Activated T-helper 1 cell treated with anti-CD3 and anti-CD28 coated beads, Interleukin-12 subunit alpha, Interleukin-12 subunit beta, Interleukin-2, Interleukin-4 antibody, amounts not matched to agents 30 ng/mL and 10 ng/mL and 1 ng/mL, durations not matched to agents 14 hours and 24 hours and 36 hours (primary cell): Measurements from ENCODE around the gene NLRP8. TPM values are rescaled to one million over a fixed set of nuclear protein-coding genes. Genes with fewer than 3 reads are reported as not detected.
"Not testable (repeated sequence)": the region's sequence is repeated elsewhere in the genome, so short reads cannot be mapped to it uniquely, and the experiment has no call there.

ENCODE experiments used
- DNase-seq: peaks from one replicate; pipeline ENCODE4 v3.0.0; 2021; ENCODE audit warnings: low spot score
- H3K27ac Mint-ChIP-seq: one replicate; pipeline ENCODE4 v1.8.0; 2021; ENCODE audit warnings: mild to moderate bottlenecking, mixed read lengths
- H3K27me3 Mint-ChIP-seq: one replicate; pipeline ENCODE4 v1.8.0; 2022; ENCODE audit warnings: mild to moderate bottlenecking, moderate library complexity, mixed read lengths; ENCODE audit not compliant: insufficient read depth
- H3K36me3 Mint-ChIP-seq: one replicate; pipeline ENCODE4 v1.8.0; 2021; ENCODE audit warnings: low read depth, mixed read lengths
- H3K4me1 Mint-ChIP-seq: one replicate; pipeline ENCODE4 v1.8.0; 2021; ENCODE audit warnings: low read depth, mixed read lengths
- H3K4me3 Mint-ChIP-seq: one replicate; pipeline ENCODE4 v1.8.0; 2021; ENCODE audit warnings: mild to moderate bottlenecking, moderate library complexity, mixed read lengths
- H3K9me3 Mint-ChIP-seq: one replicate; pipeline ENCODE4 v1.8.0; 2021; ENCODE audit warnings: mixed read lengths
- intact Hi-C: fragments of 100-400 bp; cut with micrococcal nuclease; formaldehyde crosslinking; loops from one replicate; pipeline ENCODE4 v1.15.1; 2024
- total RNA-seq: library from RNA; stranded (reverse); gene quantifications from 2 replicates; pipeline ENCODE4 v1.2.3, GENCODE V29; 2022

Gene NLRP8
- total RNA-seq, 1 donor from 2014 or later, result not detected

DNA sequence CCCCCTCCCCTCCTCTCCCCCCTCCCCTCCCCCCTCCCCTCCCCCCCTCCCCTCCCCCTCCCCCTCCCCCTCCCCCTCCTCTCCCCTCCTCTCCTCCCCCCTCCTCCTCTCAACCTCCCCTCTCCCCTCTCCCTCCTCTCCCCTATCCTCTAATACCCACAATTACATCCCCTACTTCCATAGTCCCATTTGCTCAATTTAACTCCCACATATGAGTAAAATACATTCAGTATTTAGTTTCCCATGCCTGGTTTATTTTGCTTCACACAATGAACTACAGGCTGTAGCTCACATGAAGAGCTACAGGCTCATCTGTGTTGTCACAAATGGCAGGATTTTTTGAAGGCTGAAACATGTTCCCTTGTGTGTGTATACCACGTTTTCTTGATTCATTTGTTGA is 45.9 kb downstream of the NLRP8 start:
- Mint-ChIP-seq H3K9me3 (peaks cover 57% of the 10 kb centered on the region), H3K36me3 (no peaks in the 10 kb centered on the region), H3K4me1 (no peaks in the 10 kb centered on the region), H3K4me3 (no peak overlapping the region), H3K27me3 (no peaks in the 10 kb centered on the region), H3K27ac (no peak overlapping the region)
- intact Hi-C loops, result no loop called here
- no peak for DNase-seq

DNA sequence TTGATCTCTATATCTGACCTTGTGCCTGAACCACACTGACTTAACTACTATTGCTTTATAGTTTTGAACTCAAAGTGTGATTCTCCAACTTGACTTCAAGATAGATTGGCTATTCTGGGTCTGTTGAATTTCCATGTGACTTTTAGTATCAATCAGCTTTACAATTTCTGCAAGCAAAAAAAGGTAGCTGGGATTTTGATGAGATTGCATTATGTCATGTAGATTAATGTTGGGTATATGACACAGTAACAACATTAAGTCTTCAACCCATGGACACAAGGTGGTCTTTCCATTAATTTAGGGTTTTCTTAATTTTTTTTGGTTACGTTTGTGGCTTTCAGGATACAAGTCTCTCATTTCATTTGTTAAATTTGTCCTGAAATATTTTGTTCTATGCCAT is 67.1 kb downstream of the NLRP8 start:
- Mint-ChIP-seq H3K9me3 (peaks cover 55% of the 10 kb centered on the region), H3K4me3 (no peak overlapping the region), H3K36me3 (no peaks in the 10 kb centered on the region), H3K27ac (no peak overlapping the region), H3K27me3 (no peaks in the 10 kb centered on the region), H3K4me1 (no peaks in the 10 kb centered on the region)
- intact Hi-C loops, result no loop called here
- no peak for DNase-seq

DNA sequence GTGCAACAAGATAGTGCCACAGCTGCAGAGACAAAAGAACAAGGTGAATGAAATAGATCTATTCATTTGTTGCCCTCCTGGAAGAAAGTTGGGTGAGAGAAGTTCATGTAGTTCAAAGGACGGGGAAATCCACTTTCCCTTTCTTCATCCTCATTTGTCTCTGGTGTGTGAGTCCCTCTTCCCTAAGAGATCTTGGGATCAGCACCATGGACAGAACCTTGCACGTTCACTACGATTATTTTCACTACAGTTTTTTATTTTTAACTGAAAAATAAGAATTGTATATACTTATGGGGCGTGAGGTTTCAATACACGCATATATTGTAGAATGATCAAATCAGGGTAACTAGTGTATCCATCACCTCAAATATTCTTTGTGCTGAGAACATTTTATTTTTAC is 68.1 kb downstream of the NLRP8 start:
- H3K4me3 Mint-ChIP-seq, result no peak overlapping the region
- H3K4me1 Mint-ChIP-seq, result no peaks in the 10 kb centered on the region
- peaks cover 57% of the 10 kb centered on the region for H3K9me3 Mint-ChIP-seq
- DNase-seq, result no peak
- H3K36me3 Mint-ChIP-seq, result no peaks in the 10 kb centered on the region
- intact Hi-C loops, result no loop called here
- no peak overlapping the region for H3K27ac Mint-ChIP-seq
- H3K27me3 Mint-ChIP-seq, result no peaks in the 10 kb centered on the region

DNA sequence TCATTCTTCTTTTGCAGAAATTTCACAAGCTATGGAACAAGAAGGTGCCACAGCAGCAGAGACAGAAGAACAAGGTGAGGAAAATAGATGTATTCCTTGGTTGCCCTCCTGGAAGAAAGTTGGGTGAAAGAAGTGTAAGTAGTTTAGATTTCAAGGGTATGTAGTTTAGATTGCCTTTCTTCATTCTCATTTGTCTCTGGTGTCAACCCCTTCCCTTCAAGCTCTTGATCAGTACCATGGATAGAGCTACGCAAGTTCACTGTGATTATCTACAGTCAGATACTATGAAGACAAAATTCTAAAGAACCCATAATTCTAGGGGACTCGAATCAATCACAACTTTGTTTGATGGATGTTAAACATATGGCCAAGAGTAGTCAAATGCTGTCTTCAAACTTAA is 71.7 kb downstream of the NLRP8 start:
- H3K27me3 Mint-ChIP-seq, H3K4me3 Mint-ChIP-seq, DNase-seq, H3K27ac Mint-ChIP-seq, H3K4me1 Mint-ChIP-seq, H3K36me3 Mint-ChIP-seq, intact Hi-C loops: not testable (repeated sequence)
- H3K9me3 Mint-ChIP-seq, result peaks cover 65% of the 10 kb centered on the region

DNA sequence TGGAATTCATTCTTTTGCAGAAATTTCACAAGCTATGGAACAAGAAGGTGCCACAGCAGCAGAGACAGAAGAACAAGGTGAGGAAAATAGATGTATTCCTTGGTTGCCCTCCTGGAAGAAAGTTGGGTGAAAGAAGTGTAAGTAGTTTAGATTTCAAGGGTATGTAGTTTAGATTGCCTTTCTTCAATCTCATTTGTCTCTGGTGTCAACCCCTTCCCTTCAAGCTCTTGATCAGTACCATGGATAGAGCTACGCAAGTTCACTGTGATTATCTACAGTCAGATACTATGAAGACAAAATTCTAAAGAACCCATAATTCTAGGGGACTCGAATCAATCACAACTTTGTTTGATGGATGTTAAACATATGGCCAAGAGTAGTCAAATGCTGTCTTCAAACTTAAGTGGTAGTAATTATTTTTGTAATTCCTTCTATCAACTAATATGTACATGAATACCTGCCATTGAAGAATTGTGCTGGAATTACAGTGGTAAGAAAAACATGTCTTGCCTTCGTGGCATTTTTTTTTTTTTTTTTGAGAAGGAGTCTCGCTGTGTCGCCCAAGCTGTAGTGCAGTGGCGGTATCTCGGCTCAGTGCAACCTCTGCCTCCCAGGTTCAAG is 72.8 kb downstream of the NLRP8 start:
- not testable (repeated sequence) for H3K4me1 Mint-ChIP-seq, H3K36me3 Mint-ChIP-seq
- peaks cover 58% of the 10 kb centered on the region for H3K9me3 Mint-ChIP-seq

DNA sequence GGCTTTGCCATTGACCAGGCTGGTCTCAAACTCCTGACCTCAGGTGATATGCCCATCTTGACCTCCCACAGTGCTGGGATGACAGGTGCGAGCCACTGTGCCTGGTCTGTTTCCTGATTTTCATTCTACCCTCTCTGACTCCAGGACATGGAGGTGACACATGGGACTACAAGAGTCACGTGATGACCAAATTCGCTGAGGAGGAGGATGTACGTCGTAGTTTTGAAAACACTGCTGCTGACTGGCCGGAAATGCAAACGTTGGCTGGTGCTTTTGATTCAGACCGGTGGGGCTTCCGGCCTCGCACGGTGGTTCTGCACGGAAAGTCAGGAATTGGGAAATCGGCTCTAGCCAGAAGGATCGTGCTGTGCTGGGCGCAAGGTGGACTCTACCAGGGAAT is 79.1 kb downstream of the NLRP8 start:
- DNase-seq, result no peak

More for the DNA sequence above, 72.8 kb downstream of the NLRP8 start:
- DNase-seq, H3K27ac Mint-ChIP-seq, H3K27me3 Mint-ChIP-seq, H3K4me3 Mint-ChIP-seq, intact Hi-C loops: not testable (repeated sequence)

More for the DNA sequence above, 79.1 kb downstream of the NLRP8 start:
- H3K27ac Mint-ChIP-seq, result no peak overlapping the region
- H3K9me3 Mint-ChIP-seq, result peaks cover 32% of the 10 kb centered on the region
- H3K27me3 Mint-ChIP-seq, result no peaks in the 10 kb centered on the region
- intact Hi-C loops, result no loop called here
- H3K36me3 Mint-ChIP-seq, result no peaks in the 10 kb centered on the region
- H3K4me3 Mint-ChIP-seq, result no peak overlapping the region
- H3K4me1 Mint-ChIP-seq, result no peaks in the 10 kb centered on the region

Other genes with a start within 250 kb of the NLRP8 start
- gene NLRP9, start 209.4 kb upstream of the NLRP8 start, total RNA-seq, result not detected in 2 replicates
- not detected in 2 replicates for gene RFPL4A, start 188.7 kb upstream of the NLRP8 start, total RNA-seq
- not detected in 2 replicates for gene RFPL4AL1, start 178.7 kb upstream of the NLRP8 start, total RNA-seq
- gene NLRP11, start 115.8 kb upstream of the NLRP8 start, total RNA-seq, result not detected in 2 replicates
- gene NLRP4, start 111.3 kb upstream of the NLRP8 start, total RNA-seq, result not detected in 2 replicates
- not detected in 2 replicates for gene NLRP13, start 15.5 kb upstream of the NLRP8 start, total RNA-seq
- gene NLRP5, start 38.9 kb downstream of the NLRP8 start, total RNA-seq, result not detected in 2 replicates
- gene ZNF787, start 173.5 kb downstream of the NLRP8 start, total RNA-seq, result 41.8 and 42.6 TPM in 2 replicates
- gene ZNF444, start 193.5 kb downstream of the NLRP8 start, total RNA-seq, result 33.8 and 36.5 TPM in 2 replicates
- gene GALP, start 228.2 kb downstream of the NLRP8 start, total RNA-seq, result not detected in 2 replicates
- not detected in 2 replicates for gene ZSCAN5B, start 250.0 kb downstream of the NLRP8 start, total RNA-seq